Suprapubic skin (tissue), 4 donors: ENCODE data around the gene NPC2. TPM values are rescaled to one million over a fixed set of nuclear protein-coding genes. Genes with fewer than 3 reads are reported as not detected.
"Not testable (repeated sequence)": the region's sequence is repeated elsewhere in the genome, so short reads cannot be mapped to it uniquely, and the experiment has no call there.

ENCODE experiments used
- DNase-seq, 2 donors: peaks; one replicate each; pipeline ENCODE4 v3.0.0-alpha.2; 2019; ENCODE audit warnings: low spot score in 2 of 2
- H3K27ac ChIP-seq: fragments of 200-600 bp; sonication (generic); one replicate; pipeline ENCODE4 v1.5.1; 2019
- H3K27me3 ChIP-seq: fragments of 200-600 bp; sonication (generic); one replicate; pipeline ENCODE4 v1.5.1; 2019
- H3K36me3 ChIP-seq: fragments of 200-600 bp; sonication (generic); one replicate; pipeline ENCODE4 v1.5.1; 2019
- H3K4me1 ChIP-seq: fragments of 200-600 bp; sonication (generic); one replicate; pipeline ENCODE4 v1.5.1; 2019
- H3K4me3 ChIP-seq: fragments of 200-600 bp; sonication (generic); one replicate; pipeline ENCODE4 v1.5.1; 2019; ENCODE audit warnings: mild to moderate bottlenecking
- H3K9me3 ChIP-seq: fragments of 200-600 bp; sonication (generic); one replicate; pipeline ENCODE4 v1.5.1; 2019
- EP300 ChIP-seq: sonication (generic); formaldehyde crosslinking; IDR thresholded peaks from one replicate; pipeline ENCODE4 v1.6.1; 2017; ENCODE audit warnings: antibody characterized with exemption
- POLR2A ChIP-seq, 2 donors: fragments of 450-650 bp; IDR thresholded peaks; one replicate each; pipeline ENCODE4 v1.6.1; 2017; ENCODE audit warnings: antibody characterized with exemption in 2 of 2, mild to moderate bottlenecking in 2 of 2, moderate library complexity in 2 of 2
- POLR2AphosphoS5 ChIP-seq, 3 donors: sonication (generic); formaldehyde crosslinking; IDR thresholded peaks; one replicate each; pipeline ENCODE4 v1.6.1; 2017; ENCODE audit warnings: antibody characterized with exemption in 3 of 3
- WGBS: methylation state at CpG from one replicate; pipeline ENCODE4 v1.1.5; 2018; 5-methylcytosine and 5-hydroxymethylcytosine counted together
- total RNA-seq, 4 donors: library from RNA; depleted of rRNA; stranded (reverse); fragments of >200 nt; gene quantifications; one replicate each; pipeline ENCODE4 v1.1.0, GENCODE V29; 2016
- TF ChIP-seq, protein P1 (sequence below), 2 donors: fragments of 200-600 bp in 1 of 2; fragments of 450-650 bp in 1 of 2; sonication (generic) in 1 of 2; IDR thresholded peaks; one replicate each; pipeline ENCODE4 v1.5.1; 2016 to 2019; ENCODE audit warnings: antibody characterized with exemption in 2 of 2, mild to moderate bottlenecking in 1 of 2, moderate library complexity in 1 of 2

Gene NPC2
- total RNA-seq, 4 donors from 2014 or later: 274 to 450 (median 338) TPM

DNA sequence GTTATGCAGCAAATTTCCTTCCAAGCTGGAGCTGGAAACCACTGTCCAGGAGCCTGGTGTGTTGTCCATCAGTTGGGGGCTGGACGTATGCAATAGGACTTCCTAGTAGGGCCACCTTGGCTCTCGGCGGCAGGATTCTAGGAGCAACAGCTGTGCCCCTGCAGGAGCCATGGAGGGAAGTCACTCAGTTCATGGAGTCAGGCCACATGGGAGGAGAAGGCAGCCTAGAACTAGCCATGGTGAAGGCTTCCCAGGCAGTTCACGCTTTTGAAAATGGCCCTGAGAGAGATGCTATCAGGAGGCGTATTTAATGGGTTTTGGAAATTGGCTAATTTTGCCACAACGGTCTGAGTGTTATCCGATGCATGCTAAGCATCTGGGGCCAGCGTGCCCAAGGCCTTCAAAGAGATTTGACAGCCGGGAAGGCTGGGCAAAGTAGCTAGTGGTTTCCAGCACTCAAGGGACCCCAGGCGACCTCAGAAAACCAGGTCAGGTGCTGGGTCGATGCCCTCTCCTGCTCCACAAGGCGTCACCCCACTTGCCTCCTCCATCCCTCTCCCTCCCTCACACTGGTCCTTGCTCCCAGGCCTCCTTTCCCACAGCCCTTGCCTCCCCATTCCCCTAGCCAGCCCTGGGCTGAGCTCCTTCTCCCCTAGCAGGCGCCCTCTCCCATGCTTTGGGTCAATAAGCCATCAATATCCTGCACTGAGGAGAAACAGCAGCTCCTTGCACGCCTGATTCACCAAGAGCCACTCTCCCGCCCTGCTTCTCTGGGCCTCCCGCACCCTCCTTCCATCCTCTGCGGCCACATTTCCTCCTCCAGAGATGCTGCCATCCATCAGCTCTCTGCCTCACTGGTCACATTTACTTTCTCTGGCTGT lies 36.2 kb downstream of the NPC2 start:
- no peak for TF ChIP-seq POLR2A (IDR thresholded peaks at IDR 0.05)
- no peak for TF ChIP-seq POLR2AphosphoS5 (IDR thresholded peaks at IDR 0.05)
- no peak for TF ChIP-seq EP300
- TF ChIP-seq, protein P1, sequence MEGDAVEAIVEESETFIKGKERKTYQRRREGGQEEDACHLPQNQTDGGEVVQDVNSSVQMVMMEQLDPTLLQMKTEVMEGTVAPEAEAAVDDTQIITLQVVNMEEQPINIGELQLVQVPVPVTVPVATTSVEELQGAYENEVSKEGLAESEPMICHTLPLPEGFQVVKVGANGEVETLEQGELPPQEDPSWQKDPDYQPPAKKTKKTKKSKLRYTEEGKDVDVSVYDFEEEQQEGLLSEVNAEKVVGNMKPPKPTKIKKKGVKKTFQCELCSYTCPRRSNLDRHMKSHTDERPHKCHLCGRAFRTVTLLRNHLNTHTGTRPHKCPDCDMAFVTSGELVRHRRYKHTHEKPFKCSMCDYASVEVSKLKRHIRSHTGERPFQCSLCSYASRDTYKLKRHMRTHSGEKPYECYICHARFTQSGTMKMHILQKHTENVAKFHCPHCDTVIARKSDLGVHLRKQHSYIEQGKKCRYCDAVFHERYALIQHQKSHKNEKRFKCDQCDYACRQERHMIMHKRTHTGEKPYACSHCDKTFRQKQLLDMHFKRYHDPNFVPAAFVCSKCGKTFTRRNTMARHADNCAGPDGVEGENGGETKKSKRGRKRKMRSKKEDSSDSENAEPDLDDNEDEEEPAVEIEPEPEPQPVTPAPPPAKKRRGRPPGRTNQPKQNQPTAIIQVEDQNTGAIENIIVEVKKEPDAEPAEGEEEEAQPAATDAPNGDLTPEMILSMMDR (IDR thresholded peaks at IDR 0.05): no peak
- no peak overlapping the region for H3K4me3 ChIP-seq
- H3K4me1 ChIP-seq: peaks cover 6% of the 10 kb centered on the region
- H3K36me3 ChIP-seq: no peaks in the 10 kb centered on the region
- DNase-seq: no peak
- H3K27me3 ChIP-seq: no peaks in the 10 kb centered on the region
- no peaks in the 10 kb centered on the region for H3K9me3 ChIP-seq
- no peak overlapping the region for H3K27ac ChIP-seq
- 81% methylated on average over 17 of the region's 17 CpGs for WGBS

DNA sequence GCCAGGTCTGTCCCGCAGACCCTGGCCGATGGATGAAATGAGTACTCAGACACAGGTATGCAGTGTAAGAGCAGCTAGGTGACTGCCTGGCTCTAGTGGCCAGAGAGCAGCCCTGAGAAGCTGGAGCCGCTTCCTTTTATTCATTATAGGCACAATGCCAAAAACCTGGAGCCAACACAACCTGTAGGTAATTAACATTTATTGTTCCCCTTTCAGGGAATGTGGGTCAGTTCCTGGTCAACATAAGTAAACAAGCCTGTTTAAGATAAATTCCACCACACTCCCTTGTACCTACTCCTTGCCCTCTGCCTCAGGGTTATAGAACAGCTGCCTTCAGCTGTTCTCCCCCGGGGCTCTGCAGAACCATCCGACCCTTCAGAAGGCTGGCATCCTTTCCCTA lies 38.7 kb downstream of the NPC2 start:
- 73% methylated on average over 5 of the region's 5 CpGs for WGBS

DNA sequence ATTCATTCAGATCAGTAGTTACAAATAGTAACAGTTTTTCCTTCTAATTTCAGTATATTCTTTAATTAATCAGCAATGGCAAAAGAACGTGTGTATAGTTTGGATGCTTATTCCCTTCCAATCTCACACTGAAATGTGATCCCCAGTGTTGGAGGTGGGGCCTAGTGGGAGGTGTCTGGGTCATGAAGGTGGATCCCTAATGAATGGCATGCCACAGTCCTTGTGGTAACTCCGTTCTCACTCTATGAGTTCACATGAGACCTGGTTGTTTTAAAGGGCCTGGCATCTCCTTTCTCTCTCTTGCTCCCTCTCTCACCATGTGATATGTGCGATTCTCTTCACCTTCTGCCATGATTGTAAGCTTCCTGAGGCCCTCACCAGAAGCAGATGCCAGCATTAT lies 48.2 kb downstream of the NPC2 start:
- H3K9me3 ChIP-seq: no peaks in the 10 kb centered on the region
- WGBS: 30% methylated on average over 3 of the region's 3 CpGs

More for the DNA sequence above, 38.7 kb downstream of the NPC2 start:
- not testable (repeated sequence) for H3K27me3 ChIP-seq, DNase-seq, H3K36me3 ChIP-seq, H3K9me3 ChIP-seq, H3K27ac ChIP-seq, H3K4me1 ChIP-seq, H3K4me3 ChIP-seq

DNA sequence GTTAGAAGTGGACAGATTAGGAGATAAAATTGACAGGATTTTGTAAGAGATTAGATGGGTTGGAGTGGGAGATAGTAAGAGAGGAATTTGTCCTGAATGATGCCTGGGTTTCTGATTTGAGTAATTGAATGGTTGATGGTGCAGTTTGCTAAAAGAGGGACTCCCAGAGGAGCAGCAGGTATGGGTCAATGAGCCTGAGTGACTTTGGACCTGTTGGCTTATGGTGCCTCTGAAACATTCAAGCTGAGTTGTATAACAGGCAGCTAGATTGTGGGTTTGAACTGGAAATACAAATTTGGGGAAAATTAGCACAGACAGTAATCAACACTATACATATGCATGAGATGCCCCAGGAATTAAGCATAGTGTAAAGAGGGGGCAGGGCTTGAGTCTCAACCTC lies 50.3 kb downstream of the NPC2 start:
- H3K36me3 ChIP-seq: no peaks in the 10 kb centered on the region
- H3K9me3 ChIP-seq: no peaks in the 10 kb centered on the region
- DNase-seq: peak in 1 of 2 donors; percentile 3
- H3K27me3 ChIP-seq: no peaks in the 10 kb centered on the region
- H3K4me1 ChIP-seq: no peaks in the 10 kb centered on the region
- TF ChIP-seq POLR2AphosphoS5 (IDR thresholded peaks at IDR 0.05) (no peak), EP300 (no peak), POLR2A (IDR thresholded peaks at IDR 0.05) (no peak)
- TF ChIP-seq, protein P1 (IDR thresholded peaks at IDR 0.05): no peak
- no peak overlapping the region for H3K27ac ChIP-seq
- no peak overlapping the region for H3K4me3 ChIP-seq

More for the DNA sequence above, 48.2 kb downstream of the NPC2 start:
- Histone ChIP-seq H3K4me3 (no peak overlapping the region), H3K36me3 (no peaks in the 10 kb centered on the region), H3K4me1 (no peaks in the 10 kb centered on the region), H3K27me3 (no peaks in the 10 kb centered on the region), H3K27ac (no peak overlapping the region)
- DNase-seq: no peak
- TF ChIP-seq POLR2AphosphoS5 (IDR thresholded peaks at IDR 0.05): no peak
- TF ChIP-seq, protein P1 (IDR thresholded peaks at IDR 0.05): no peak
- TF ChIP-seq EP300: no peak
- TF ChIP-seq POLR2A (IDR thresholded peaks at IDR 0.05): no peak

DNA sequence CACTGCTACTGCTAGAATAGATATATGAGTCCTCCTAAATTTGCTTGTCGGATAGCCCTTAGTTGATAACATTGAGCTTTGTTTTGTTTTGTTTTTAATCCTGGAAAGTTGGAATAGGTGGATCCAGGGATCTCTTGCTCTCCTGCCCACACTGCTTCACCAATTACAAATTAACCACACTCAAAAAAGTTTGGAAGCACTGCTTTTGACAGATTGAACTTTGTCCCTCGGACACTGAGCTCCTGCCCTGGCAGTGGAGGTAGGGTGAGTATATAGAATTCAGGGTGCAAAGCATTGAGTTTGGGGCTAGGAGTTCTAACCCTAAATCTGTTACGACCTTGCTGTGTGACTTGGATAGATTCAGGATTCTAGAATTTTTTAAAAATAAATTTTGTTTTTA lies 52.0 kb downstream of the NPC2 start:
- no peaks in the 10 kb centered on the region for H3K4me1 ChIP-seq
- no peak overlapping the region for H3K4me3 ChIP-seq
- no peak for TF ChIP-seq POLR2AphosphoS5 (IDR thresholded peaks at IDR 0.05)
- TF ChIP-seq, protein P1 (IDR thresholded peaks at IDR 0.05): no peak
- no peak for TF ChIP-seq EP300
- H3K27ac ChIP-seq: no peak overlapping the region
- H3K27me3 ChIP-seq: no peaks in the 10 kb centered on the region
- 85% methylated on average over 3 of the region's 3 CpGs for WGBS
- no peak for DNase-seq
- no peaks in the 10 kb centered on the region for H3K36me3 ChIP-seq
- H3K9me3 ChIP-seq: no peaks in the 10 kb centered on the region
